Right lobe of liver (tissue), 6 donors: ENCODE results near the gene HARS1. TPM values are rescaled to one million over a fixed set of nuclear protein-coding genes. Genes with fewer than 3 reads are reported as not detected.

ENCODE experiments used
- ATAC-seq, 4 donors: fragments of 200-7000 bp; cut with Tn5 transposase; one replicate each; pipeline ENCODE4 v1.9.1; 2020; ENCODE audit warnings: mild to moderate bottlenecking in 4 of 4, moderate library complexity in 4 of 4
- DNase-seq, 3 donors: peaks; one replicate each; pipeline ENCODE4 v3.0.0-alpha.2; 2020
- H3K27ac ChIP-seq, 3 donors: fragments of 200-600 bp; one replicate each; pipeline ENCODE4 v1.8.0; 2022
- H3K27me3 ChIP-seq, 2 donors: fragments of 200-600 bp; one replicate each; pipeline ENCODE4 v1.8.0; 2022
- H3K36me3 ChIP-seq, 4 donors: fragments of 200-600 bp; sonication (generic) in 1 of 4; one replicate each; pipeline versions ENCODE4 v1.5.1 to v1.8.0; 2017 to 2022; ENCODE audit warnings: control low read depth in 1 of 4
- H3K4me1 ChIP-seq, 4 donors: fragments of 200-600 bp; sonication (generic) in 1 of 4; one replicate each; pipeline versions ENCODE4 v1.5.1 to v1.8.0; 2017 to 2022; ENCODE audit warnings: control low read depth in 1 of 4
- H3K4me3 ChIP-seq, 3 donors: fragments of 200-600 bp; one replicate each; pipeline ENCODE4 v1.8.0; 2022
- H3K9me3 ChIP-seq, 4 donors: fragments of 200-600 bp; sonication (generic) in 1 of 4; one replicate each; pipeline versions ENCODE4 v1.5.1 to v1.8.0; 2017 to 2022; ENCODE audit warnings: control low read depth in 1 of 4
- POLR2A ChIP-seq: fragments of 450-650 bp; IDR thresholded peaks from one replicate; pipeline ENCODE4 v1.6.1; 2017; ENCODE audit warnings: antibody characterized with exemption, mild to moderate bottlenecking
- WGBS: methylation state at CpG from one replicate; pipeline ENCODE4 v1.1.6; 2018; ENCODE audit warnings: low coverage, low lambda C conversion rate; ENCODE audit not compliant: insufficient coverage; ENCODE audit errors: missing lambda C conversion rate; 5-methylcytosine and 5-hydroxymethylcytosine counted together
- intact Hi-C, 2 donors: fragments of 100-400 bp; cut with DNase I; formaldehyde crosslinking; loops; one replicate each; pipeline versions ENCODE4 v1.11.2 to v1.14.1; 2022
- total RNA-seq, 6 experiments: library from RNA; depleted of rRNA in 2 of 6; stranded (reverse); fragments of >200 nt in 2 of 6; fragmentation: NEBNext Ultra II Directional in 3 of 6; extraction: Animal tissue kit (Norgen Biotek cat#: 25700) in 3 of 6; gene quantifications; one replicate each; pipeline versions ENCODE4 v1.1.0 to v1.2.4, GENCODE V29; 2016 to 2023
- TF ChIP-seq, protein P1 (sequence below), 4 donors: fragments of 200-600 bp in 3 of 4; fragments of 450-650 bp in 1 of 4; IDR thresholded peaks; one replicate each; pipeline versions ENCODE4 v1.5.1 to v1.8.0; 2016 to 2022; ENCODE audit warnings: antibody characterized with exemption in 4 of 4, mild to moderate bottlenecking in 2 of 4
- donor health status: DM: no; HTN: yes; CAD: no.
- donor health status: DM: no; HTN: no; CAD: no.
- donor health status: DM: no; HTN: no; CAD: no.
- donor health status: DM: no; HTN: yes; CAD: no.
- donor health status: DM: no; HTN: yes; CAD: no.

The HARS1 gene
- total RNA-seq, 6 experiments from 2014 or later: 22.8 to 46.6 (median 37.0) TPM

DNA sequence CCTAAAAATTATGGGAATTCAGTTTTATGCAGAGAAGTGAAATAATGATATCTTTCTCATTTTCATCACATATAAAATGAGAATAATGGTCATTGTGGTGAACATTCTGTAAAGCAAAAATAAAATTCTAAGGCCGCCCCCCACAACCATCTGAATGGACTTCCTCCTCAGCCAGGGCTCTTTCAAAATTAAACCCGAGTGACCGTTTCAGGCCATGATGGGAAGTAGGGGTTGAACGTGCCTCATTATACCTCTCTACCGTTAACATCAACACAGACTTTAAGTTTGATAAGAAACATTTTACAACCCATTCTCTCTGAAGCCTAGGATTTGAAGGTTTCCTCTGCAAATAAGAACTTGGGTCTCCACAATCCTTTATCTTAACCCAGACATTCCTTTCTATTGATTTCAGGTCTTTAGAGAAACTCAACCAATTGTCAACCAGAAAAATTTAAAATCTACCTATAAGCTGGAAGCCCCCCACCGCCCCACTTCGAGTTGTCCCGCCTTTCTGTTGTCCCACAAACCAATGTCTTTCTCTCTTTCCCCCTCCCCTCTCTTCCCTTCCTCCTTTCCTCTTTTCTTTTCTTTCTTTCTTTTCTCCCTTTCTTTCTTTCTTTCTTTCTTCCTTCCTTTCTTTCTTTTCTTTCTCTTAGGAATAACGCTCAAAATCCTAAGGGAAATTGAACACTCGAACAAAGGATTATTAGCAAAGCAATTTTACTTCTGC is 53.6 kb downstream of the HARS1 start:
- no peak for TF ChIP-seq POLR2A
- TF ChIP-seq, protein P1, sequence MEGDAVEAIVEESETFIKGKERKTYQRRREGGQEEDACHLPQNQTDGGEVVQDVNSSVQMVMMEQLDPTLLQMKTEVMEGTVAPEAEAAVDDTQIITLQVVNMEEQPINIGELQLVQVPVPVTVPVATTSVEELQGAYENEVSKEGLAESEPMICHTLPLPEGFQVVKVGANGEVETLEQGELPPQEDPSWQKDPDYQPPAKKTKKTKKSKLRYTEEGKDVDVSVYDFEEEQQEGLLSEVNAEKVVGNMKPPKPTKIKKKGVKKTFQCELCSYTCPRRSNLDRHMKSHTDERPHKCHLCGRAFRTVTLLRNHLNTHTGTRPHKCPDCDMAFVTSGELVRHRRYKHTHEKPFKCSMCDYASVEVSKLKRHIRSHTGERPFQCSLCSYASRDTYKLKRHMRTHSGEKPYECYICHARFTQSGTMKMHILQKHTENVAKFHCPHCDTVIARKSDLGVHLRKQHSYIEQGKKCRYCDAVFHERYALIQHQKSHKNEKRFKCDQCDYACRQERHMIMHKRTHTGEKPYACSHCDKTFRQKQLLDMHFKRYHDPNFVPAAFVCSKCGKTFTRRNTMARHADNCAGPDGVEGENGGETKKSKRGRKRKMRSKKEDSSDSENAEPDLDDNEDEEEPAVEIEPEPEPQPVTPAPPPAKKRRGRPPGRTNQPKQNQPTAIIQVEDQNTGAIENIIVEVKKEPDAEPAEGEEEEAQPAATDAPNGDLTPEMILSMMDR (IDR thresholded peaks at IDR 0.05): no peak
- Histone ChIP-seq H3K9me3 (no peaks in the 10 kb centered on the region), H3K27ac (peak overlapping the region in 1 of 3 donors; percentile 89), H3K36me3 (peaks cover 0 to 5% (median 0%) of the 10 kb centered on the region in 4 donors), H3K4me3 (no peak overlapping the region), H3K4me1 (peaks cover 0 to 32% (median 15%) of the 10 kb centered on the region in 4 donors), H3K27me3 (no peaks in the 10 kb centered on the region)
- 83% methylated on average over 10 of the region's 10 CpGs for WGBS
- ATAC-seq (no peak), DNase-seq (no peak)
- intact Hi-C loops: loop anchor here (10.0 kb wide), 1 partner anchor 73 kb away; the partner anchor contains the start of genes APBB3 (in 2 of the 2) and SLC35A4 (in 2 of the 2)

DNA sequence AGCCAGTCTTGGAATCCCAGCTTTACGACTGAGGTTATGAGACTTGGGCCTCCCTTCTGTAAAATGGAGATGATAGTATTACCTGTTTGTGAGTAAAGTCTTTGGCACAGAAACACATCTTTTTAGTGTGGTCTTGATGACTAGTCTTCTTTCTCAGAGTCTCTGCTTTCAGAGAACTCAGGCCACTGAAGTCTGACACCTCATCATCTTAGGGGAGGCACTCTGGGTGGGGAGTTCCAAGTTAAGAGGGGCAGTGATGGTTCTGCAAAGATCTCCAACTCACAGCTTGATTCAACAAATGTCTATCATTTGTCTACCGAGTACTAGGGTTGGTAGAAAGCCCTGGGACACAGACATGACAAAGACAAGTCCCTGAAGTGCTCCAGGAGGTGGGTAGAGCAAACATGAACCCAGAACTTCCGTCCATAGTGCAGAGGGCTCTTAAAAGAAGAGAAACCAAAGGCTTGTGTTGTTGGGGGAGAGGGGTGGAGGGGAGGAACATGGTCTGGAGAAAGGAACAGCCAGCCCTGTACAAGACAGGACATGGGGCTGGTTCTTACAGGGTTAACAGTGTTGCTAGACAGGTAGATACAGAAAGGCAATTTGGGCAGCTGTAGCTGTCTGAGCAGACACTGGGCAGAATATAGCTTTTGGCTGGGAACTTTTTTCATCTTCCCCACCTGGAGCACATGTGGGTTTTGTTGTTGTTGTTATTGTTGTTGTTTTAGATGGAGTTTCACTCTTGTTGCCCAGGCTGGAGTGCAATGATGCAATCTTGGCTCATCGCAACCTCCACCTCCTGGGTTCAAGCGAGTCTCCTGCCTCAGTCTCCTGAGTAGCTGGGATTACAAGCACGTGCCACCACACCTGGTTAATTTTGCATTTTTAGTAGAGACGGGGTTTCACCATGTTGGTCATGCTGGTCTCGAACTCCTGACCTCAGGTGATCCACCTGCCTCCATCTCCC is 55.6 kb downstream of the HARS1 start:
- peaks cover 0 to 35% (median 11%) of the 10 kb centered on the region in 4 donors for H3K4me1 ChIP-seq
- no peaks in the 10 kb centered on the region for H3K9me3 ChIP-seq
- intact Hi-C loops: loop anchor here (10.0 kb wide), 1 partner anchor 71 kb away; the partner anchor contains the start of genes APBB3 (in 2 of the 2) and SLC35A4 (in 2 of the 2)
- H3K4me3 ChIP-seq: no peak overlapping the region
- H3K27me3 ChIP-seq: no peaks in the 10 kb centered on the region
- no peak for ATAC-seq
- H3K36me3 ChIP-seq: no peaks in the 10 kb centered on the region
- TF ChIP-seq, protein P1 (IDR thresholded peaks at IDR 0.05): no peak
- no peak for TF ChIP-seq POLR2A
- WGBS: 72% methylated on average over 2 of the region's 8 CpGs
- DNase-seq: no peak
- peak overlapping the region; percentile 80 to 94 (median 91) for H3K27ac ChIP-seq

DNA sequence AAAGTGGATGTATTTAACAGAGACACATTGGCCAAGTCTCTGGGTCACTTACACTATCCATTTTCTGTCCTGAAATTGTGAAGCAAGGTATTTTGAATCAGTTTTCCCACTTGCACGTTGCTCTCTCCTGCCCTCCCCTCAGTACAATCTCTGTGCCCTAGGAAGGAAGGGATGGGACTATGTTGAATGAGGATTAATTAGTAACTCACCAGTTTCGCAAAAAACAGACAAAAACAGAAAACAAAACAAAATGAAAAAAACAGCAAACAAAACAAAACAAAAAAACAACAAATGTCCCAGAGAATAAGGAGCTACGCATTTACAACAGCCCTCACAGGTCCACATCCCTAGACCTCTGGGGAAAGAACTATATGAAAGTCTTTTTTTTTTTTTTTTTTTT is 57.1 kb downstream of the HARS1 start:
- peak overlapping the region; percentile 80 to 94 (median 91) for H3K27ac ChIP-seq
- TF ChIP-seq, protein P1 (IDR thresholded peaks at IDR 0.05): no peak
- peak; percentile 40 for TF ChIP-seq POLR2A
- H3K4me3 ChIP-seq: peak overlapping the region in 1 of 3 donors; percentile 72
- H3K4me1 ChIP-seq: peaks cover 0 to 27% (median 11%) of the 10 kb centered on the region in 4 donors
- no peaks in the 10 kb centered on the region for H3K27me3 ChIP-seq
- WGBS: 19% methylated on average over 3 of the region's 3 CpGs
- DNase-seq (no peak), ATAC-seq (peak; percentile 13 to 38 (median 26))
- H3K9me3 ChIP-seq: no peaks in the 10 kb centered on the region
- no peaks in the 10 kb centered on the region for H3K36me3 ChIP-seq
- intact Hi-C loops: loop anchor here (10.0 kb wide), 1 partner anchor 69 kb away; the partner anchor contains the start of genes APBB3 (in 2 of the 2) and SLC35A4 (in 2 of the 2)

DNA sequence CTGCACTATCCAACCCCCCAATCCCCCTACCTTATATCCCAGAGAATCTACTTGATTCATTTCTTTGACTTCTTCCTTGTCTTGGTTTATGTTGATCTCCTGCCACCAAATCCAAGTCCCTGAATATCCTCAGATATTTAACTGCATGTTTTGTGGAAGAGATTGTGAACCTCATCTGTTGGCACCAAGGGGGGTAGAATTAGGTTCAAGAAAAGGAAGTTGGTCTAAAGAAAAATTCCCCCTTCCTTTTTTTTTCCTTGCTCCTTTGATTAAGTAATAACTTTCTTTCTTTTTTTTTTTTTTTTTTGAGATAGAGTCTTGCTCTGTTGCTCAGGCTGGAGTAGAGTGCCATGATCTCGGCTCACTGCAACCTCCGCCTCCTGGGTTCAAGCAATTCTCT is 57.7 kb downstream of the HARS1 start:
- peak overlapping the region; percentile 80 to 94 (median 91) for H3K27ac ChIP-seq
- no peaks in the 10 kb centered on the region for H3K9me3 ChIP-seq
- no peak for ATAC-seq
- TF ChIP-seq POLR2A: no peak
- TF ChIP-seq, protein P1 (IDR thresholded peaks at IDR 0.05): no peak
- no peaks in the 10 kb centered on the region for H3K36me3 ChIP-seq
- peak in 1 of 3 donors; percentile 30 for DNase-seq
- no peaks in the 10 kb centered on the region for H3K27me3 ChIP-seq
- H3K4me1 ChIP-seq: peaks cover 0 to 25% (median 9%) of the 10 kb centered on the region in 4 donors
- 61% methylated on average over 2 of the region's 2 CpGs for WGBS
- H3K4me3 ChIP-seq: peak overlapping the region in 2 of 3 donors; percentile 69 to 72
- intact Hi-C loops: loop anchor here (10.0 kb wide), 1 partner anchor 69 kb away; the partner anchor contains the start of genes APBB3 (in 2 of the 2) and SLC35A4 (in 2 of the 2)
